Measurements from ENCODE around the gene CERK. TPM values are rescaled to one million over a fixed set of nuclear protein-coding genes. Genes with fewer than 3 reads are reported as not detected.

Gene CERK
- total and polyA plus RNA-seq, 2 of the 8 experiments (the other 6 are each of a cell fraction or from before 2014, with no cell fraction given) = 26.6 to 59.0 TPM

DNA sequence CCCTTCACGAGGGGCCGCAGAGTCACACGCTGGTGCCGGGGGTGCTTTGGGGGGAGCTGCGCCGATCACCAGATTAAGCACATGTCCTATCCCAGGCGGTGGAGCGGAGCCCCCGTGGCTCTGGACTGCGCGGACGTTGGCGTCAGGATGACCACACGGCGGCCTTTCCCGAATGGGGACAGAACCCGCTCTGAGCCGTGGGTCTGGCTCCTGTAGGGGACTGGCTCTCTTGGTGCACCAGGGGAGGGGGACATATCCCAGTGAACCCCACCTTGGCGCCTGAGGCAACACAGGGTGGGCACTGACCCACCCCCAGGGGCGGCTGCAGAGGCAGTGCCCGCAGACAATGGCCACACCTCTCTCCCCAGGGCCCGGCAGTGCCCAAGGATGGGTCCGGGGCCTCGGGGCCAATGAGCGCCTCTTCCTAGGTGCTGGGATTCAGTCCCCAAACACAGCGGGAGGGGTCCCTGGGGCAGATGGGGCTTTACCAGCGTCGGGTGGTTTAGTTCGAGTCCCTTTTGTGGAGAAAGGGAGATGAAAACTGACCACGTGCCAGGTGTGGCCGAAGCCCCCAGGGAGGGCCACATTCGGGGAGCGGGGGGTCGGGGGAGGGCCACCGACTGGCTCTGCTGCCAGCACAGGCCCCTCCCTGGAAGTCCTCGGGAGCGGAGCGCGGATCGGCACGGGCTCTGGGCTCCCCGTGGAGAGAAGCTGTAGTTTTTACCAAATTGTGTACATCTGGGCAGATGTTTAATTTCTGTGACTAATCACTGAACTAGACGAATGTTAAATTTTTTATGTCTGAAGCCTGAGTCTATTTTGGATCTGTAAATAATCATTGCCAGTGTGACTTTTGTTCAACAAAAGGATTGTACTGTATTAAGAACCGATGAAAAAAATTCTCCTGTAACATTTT is 59.0 kb downstream of the CERK start:
- no peak for TF ChIP-seq EP300 (IDR thresholded peaks at IDR 0.05; ENCODE audit: borderline replicate concordance in 1 of 2, low read depth in 2 of 2, low read length in 2 of 2)
- no peak for TF ChIP-seq CEBPB (IDR thresholded peaks at IDR 0.05; ENCODE audit: low read depth, low read length)
- no peak for TF ChIP-seq TAF1 (IDR thresholded peaks at IDR 0.05; ENCODE audit: low read depth, low read length)
- no peak for TF ChIP-seq SP2 (IDR thresholded peaks at IDR 0.05; ENCODE audit: low read length)
- Histone ChIP-seq H3K14ac (ENCODE audit: insufficient read length) (no peak overlapping the region), H3K23ac (ENCODE audit: insufficient read length) (no peak overlapping the region), H4K8ac (ENCODE audit: extremely low read depth, insufficient read depth, low read length) (no peak overlapping the region), H3K9me3 (ENCODE audit: insufficient read depth in 2 of 2, low read depth in 1 of 2, low read length in 1 of 2) (no peaks in the 10 kb centered on the region), H2BK120ac (replicated peaks; ENCODE audit: low read depth, low read length) (no peak overlapping the region), H2AK5ac (ENCODE audit: low read depth, low read length) (no peak overlapping the region), H3K56ac (replicated peaks; ENCODE audit: insufficient read length, low read depth, low read length) (no peak overlapping the region), H2AFZ (ENCODE audit: low read length) (no peak overlapping the region), H3K36me3 (ENCODE audit: control insufficient read depth in 2 of 4, insufficient read depth in 4 of 4, low read length in 3 of 4) (no peaks in the 10 kb centered on the region; a peak in 1 of 8 replicates), H3K79me2 (ENCODE audit: control insufficient read depth in 1 of 2, insufficient read depth in 2 of 2, low read length in 2 of 2) (no peaks in the 10 kb centered on the region), H3K18ac (ENCODE audit: extremely low read depth, low read length) (no peak overlapping the region), H2BK5ac (ENCODE audit: low read depth, low read length) (no peak overlapping the region), H3K27me3 (replicated peaks in 1 of 4; ENCODE audit: control insufficient read depth in 3 of 4, extremely low read depth in 1 of 4, insufficient read depth in 3 of 4, low read length in 3 of 4) (no peaks in the 10 kb centered on the region), H2BK12ac (ENCODE audit: low read depth, low read length) (no peak overlapping the region), H3K4ac (replicated peaks; ENCODE audit: insufficient read length, low read depth, low read length) (no peak overlapping the region), H3K4me2 (ENCODE audit: insufficient read depth in 1 of 2, low read depth in 2 of 2, low read length in 2 of 2) (no peak overlapping the region), H4K5ac (ENCODE audit: insufficient read length, low read depth, low read length) (no peak overlapping the region), H3K27ac (ENCODE audit: low read depth, low read length) (no peak overlapping the region), H3K4me3 (ENCODE audit: extremely low read depth in 1 of 4, insufficient read depth in 2 of 4, low read depth in 3 of 4, low read length in 4 of 4) (no peak overlapping the region), H3K79me1 (ENCODE audit: low read depth, low read length) (no peaks in the 10 kb centered on the region), H4K91ac (replicated peaks; ENCODE audit: insufficient read length, low read length) (no peak overlapping the region), H2BK20ac (ENCODE audit: low read length) (no peak overlapping the region), H3K4me1 (replicated peaks in 1 of 4; ENCODE audit: control insufficient read depth in 3 of 4, insufficient read depth in 4 of 4, low read length in 3 of 4) (no peaks in the 10 kb centered on the region), H2BK15ac (ENCODE audit: low read length) (no peak overlapping the region), H3K9ac (replicated peaks in 1 of 4; ENCODE audit: extremely low read depth in 1 of 4, low read depth in 3 of 4, low read length in 3 of 4) (no peak overlapping the region), H4K20me1 (replicated peaks in 1 of 2; ENCODE audit: control insufficient read depth in 1 of 2, insufficient read depth in 2 of 2, low read length in 2 of 2) (peaks cover 0 to 3% of the 10 kb centered on the region in 2 experiments), H3K23me2 (ENCODE audit: low read depth, low read length) (peaks cover 3% of the 10 kb centered on the region; the same call in 1 of the 2 replicates)
- WGBS, 2 experiments (ENCODE audit: extremely low coverage in 1 of 2, insufficient coverage in 1 of 2, insufficient read length in 1 of 2, insufficient replicate concordance in 2 of 2, low coverage in 1 of 2, low lambda C conversion rate in 2 of 2, missing lambda C conversion rate in 1 of 2) = 94% methylated on average over 37 of the region's 44 CpGs; no CpG with 5 or more reads in 1 of the 2 experiments
- FAIRE-seq (no peak), DNase-seq (ENCODE audit: low read depth in 1 of 2, low spot score in 2 of 2) (no peak)
- ChIA-PET POLR2A (ENCODE audit: partially characterized antibody) (no interaction called here), CTCF (ENCODE audit: partially characterized antibody) (interaction anchor here (0.6 to 1.2 kb wide), 3 partner anchors 16 to 116 kb away, joined by 3 read pairs; no protein-coding TSS in a partner anchor)

Data from H1 (cell line).